Esophagus squamous epithelium (tissue), 5 donors: ENCODE measurements around the gene MTFMT. TPM values are rescaled to one million over a fixed set of nuclear protein-coding genes. Genes with fewer than 3 reads are reported as not detected.
"Not testable (repeated sequence)": the region's sequence is repeated elsewhere in the genome, so short reads cannot be mapped to it uniquely, and the experiment has no call there.

ENCODE experiments used
- DNase-seq: peaks from one replicate; lab custom pipeline; 2025; lab: John Stamatoyannopoulos, UW
- H3K27ac ChIP-seq, 4 donors: fragments of 200-600 bp; sonication (generic); one replicate each; pipeline ENCODE4 v1.5.1; 2016 to 2019; ENCODE audit warnings: mild to moderate bottlenecking in 1 of 4
- H3K27me3 ChIP-seq, 4 donors: fragments of 200-600 bp; sonication (generic); 1 replicate in 3 of 4; 2 replicates in 1 of 4; pipeline versions ENCODE4 v1.5.1 to v1.6.0; 2017 to 2021; ENCODE audit warnings: antibody characterized with exemption in 1 of 4
- H3K36me3 ChIP-seq, 3 donors: fragments of 200-600 bp; sonication (generic); one replicate each; pipeline ENCODE4 v1.5.1; 2016 to 2019
- H3K4me1 ChIP-seq, 3 donors: fragments of 200-600 bp; sonication (generic); one replicate each; pipeline ENCODE4 v1.5.1; 2017 to 2019
- H3K4me3 ChIP-seq, 4 donors: fragments of 200-600 bp; sonication (generic); 1 replicate in 3 of 4; 2 replicates in 1 of 4; pipeline ENCODE4 v1.5.1; 2016 to 2019; ENCODE audit warnings: mild to moderate bottlenecking in 2 of 4, moderate library complexity in 1 of 4
- H3K9me3 ChIP-seq, 3 donors: fragments of 200-600 bp; sonication (generic); one replicate each; pipeline ENCODE4 v1.5.1; 2016 to 2019
- POLR2A ChIP-seq, 4 donors: fragments of 450-650 bp; IDR thresholded peaks; one replicate each; pipeline ENCODE4 v1.6.1; 2017; ENCODE audit warnings: antibody characterized with exemption in 4 of 4, mild to moderate bottlenecking in 4 of 4, moderate library complexity in 3 of 4
- WGBS, 2 donors: methylation state at CpG; one replicate each; pipeline ENCODE4 v1.1.5; 2018; 5-methylcytosine and 5-hydroxymethylcytosine counted together
- intact Hi-C: fragments of 100-400 bp; cut with DNase I; formaldehyde crosslinking; loops from one replicate; pipeline ENCODE4 v1.15.0; 2022
- total RNA-seq, 4 donors: library from RNA; depleted of rRNA; stranded (reverse); fragments of >200 nt; gene quantifications; one replicate each; pipeline ENCODE4 v1.1.0, GENCODE V29; 2016
- TF ChIP-seq, protein P1 (sequence below), 6 experiments: fragments of 450-650 bp in 4 of 6; fragments of 200-600 bp in 2 of 6; sonication (generic) in 2 of 6; IDR thresholded peaks; one replicate each; pipeline ENCODE4 v1.5.1; 2016 to 2019; ENCODE audit warnings: antibody characterized with exemption in 6 of 6, mild to moderate bottlenecking in 4 of 6, moderate library complexity in 4 of 6
- donor health status: DM: yes; HTN: yes; CAD: no.

Gene MTFMT
- total RNA-seq, 4 donors from 2014 or later = 12.8 to 21.0 (median 17.8) TPM

DNA sequence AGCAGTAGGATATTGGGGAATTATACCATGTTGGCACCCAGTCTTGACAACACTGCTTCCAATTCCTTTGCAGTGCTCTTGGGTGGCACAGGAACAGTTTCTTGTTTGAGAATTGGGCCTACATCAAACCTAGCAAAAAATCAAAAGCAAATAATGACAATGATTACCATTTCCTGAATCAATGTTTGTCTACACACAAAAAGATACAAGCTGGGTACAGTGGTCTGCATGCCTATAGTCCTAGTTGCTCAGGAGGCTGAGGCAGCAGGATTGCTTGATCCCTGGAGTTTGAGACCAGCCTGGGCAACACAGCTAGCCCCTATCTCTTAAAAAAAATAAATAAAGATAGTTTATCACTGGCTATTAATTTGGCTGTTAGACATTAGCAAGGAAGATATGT is 8.0 kb downstream of the MTFMT start:
- no peak overlapping the region for H3K4me3 ChIP-seq
- H3K4me1 ChIP-seq = no peaks in the 10 kb centered on the region
- no peak overlapping the region for H3K27ac ChIP-seq
- no peak for TF ChIP-seq POLR2A (IDR thresholded peaks at IDR 0.05)
- TF ChIP-seq, protein P1, sequence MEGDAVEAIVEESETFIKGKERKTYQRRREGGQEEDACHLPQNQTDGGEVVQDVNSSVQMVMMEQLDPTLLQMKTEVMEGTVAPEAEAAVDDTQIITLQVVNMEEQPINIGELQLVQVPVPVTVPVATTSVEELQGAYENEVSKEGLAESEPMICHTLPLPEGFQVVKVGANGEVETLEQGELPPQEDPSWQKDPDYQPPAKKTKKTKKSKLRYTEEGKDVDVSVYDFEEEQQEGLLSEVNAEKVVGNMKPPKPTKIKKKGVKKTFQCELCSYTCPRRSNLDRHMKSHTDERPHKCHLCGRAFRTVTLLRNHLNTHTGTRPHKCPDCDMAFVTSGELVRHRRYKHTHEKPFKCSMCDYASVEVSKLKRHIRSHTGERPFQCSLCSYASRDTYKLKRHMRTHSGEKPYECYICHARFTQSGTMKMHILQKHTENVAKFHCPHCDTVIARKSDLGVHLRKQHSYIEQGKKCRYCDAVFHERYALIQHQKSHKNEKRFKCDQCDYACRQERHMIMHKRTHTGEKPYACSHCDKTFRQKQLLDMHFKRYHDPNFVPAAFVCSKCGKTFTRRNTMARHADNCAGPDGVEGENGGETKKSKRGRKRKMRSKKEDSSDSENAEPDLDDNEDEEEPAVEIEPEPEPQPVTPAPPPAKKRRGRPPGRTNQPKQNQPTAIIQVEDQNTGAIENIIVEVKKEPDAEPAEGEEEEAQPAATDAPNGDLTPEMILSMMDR (IDR thresholded peaks at IDR 0.05) = no peak
- peaks cover 0 to 97% (median 3%) of the 10 kb centered on the region in 3 donors for H3K36me3 ChIP-seq
- no peaks in the 10 kb centered on the region for H3K9me3 ChIP-seq
- H3K27me3 ChIP-seq = no peaks in the 10 kb centered on the region
- DNase-seq = no peak
- intact Hi-C loops = no loop called here

DNA sequence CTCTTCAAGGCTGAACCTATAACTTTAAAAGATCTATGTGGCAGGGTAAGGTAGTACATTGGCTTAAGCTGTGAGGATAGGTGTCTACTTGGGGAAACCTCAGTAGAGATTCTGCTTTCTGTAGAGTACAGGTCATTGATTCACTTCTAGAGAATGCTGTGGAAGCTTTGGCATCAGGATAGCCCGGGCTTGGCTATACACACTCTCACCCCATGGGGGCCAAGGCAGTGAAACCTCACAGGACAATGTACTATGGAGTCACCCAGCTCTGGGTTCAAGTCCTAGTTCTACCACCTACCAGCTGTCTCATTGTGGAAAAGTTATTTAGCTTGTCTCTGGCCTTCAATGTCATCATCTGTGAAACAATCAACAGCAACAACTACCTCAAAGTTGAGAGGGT is 9.0 kb downstream of the MTFMT start:
- H3K4me1 ChIP-seq = no peaks in the 10 kb centered on the region
- peaks cover 0 to 97% (median 3%) of the 10 kb centered on the region in 3 donors for H3K36me3 ChIP-seq
- intact Hi-C loops = no loop called here
- H3K27me3 ChIP-seq = no peaks in the 10 kb centered on the region
- 56 to 100% methylated on average over 1 of the region's 1 CpG for WGBS, 2 donors
- H3K27ac ChIP-seq = no peak overlapping the region
- TF ChIP-seq POLR2A (IDR thresholded peaks at IDR 0.05) = no peak
- TF ChIP-seq, protein P1 (IDR thresholded peaks at IDR 0.05) = no peak
- no peak overlapping the region for H3K4me3 ChIP-seq
- H3K9me3 ChIP-seq = no peaks in the 10 kb centered on the region
- DNase-seq = no peak

DNA sequence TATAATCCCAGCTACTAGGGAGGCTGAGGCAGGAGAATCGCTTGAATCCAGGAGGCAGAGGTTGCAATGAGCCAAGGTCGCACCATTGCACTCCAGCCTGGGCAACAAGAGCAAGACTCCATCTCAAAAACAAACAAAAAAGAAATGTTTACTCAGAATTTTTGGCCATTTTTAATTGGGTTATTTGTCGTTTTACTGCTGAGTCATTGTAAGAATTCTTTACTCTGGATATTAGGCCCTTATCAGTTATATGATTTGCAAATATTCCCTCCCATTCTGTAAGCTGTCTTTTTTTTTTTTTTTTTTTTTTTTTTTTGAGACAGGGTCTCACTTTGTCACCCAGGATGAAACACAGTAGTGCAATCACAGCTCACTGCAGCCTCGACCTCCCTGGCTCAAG is 18.2 kb downstream of the MTFMT start:
- intact Hi-C loops, H3K4me1 ChIP-seq, H3K9me3 ChIP-seq, H3K4me3 ChIP-seq, DNase-seq, H3K27ac ChIP-seq, H3K27me3 ChIP-seq: not testable (repeated sequence)
- peaks cover 10 to 73% (median 15%) of the 10 kb centered on the region in 3 donors for H3K36me3 ChIP-seq
- 72 to 83% methylated on average over 4 of the region's 4 CpGs for WGBS, 2 donors

DNA sequence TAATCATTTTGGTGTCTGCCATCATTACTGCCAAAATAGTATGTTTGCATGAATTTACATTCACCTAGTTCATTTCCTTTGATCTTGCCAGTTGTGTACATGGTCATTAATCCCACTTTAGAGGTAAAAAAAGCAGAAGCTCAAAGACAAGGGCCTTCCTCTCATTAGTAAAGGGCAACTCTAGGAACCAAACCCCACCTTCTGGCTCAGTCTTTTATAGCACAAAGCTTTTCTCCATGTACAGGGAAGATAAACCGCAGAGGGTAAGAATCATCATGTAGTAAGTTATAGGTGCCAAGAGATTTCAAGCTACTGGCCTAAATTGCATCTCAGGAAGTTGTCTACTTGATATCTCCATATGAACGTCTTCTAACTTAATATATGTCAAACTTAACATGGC is 20.5 kb downstream of the MTFMT start:
- no peak for DNase-seq
- no peak for TF ChIP-seq POLR2A (IDR thresholded peaks at IDR 0.05)
- TF ChIP-seq, protein P1 (IDR thresholded peaks at IDR 0.05) = no peak
- WGBS, 2 donors = 78 to 82% methylated on average over 2 of the region's 2 CpGs
- Histone ChIP-seq H3K4me3 (no peak overlapping the region), H3K36me3 (peaks cover 7 to 73% (median 8%) of the 10 kb centered on the region in 3 donors), H3K9me3 (peaks cover 0 to 6% (median 0%) of the 10 kb centered on the region in 3 donors), H3K4me1 (no peaks in the 10 kb centered on the region), H3K27me3 (no peaks in the 10 kb centered on the region), H3K27ac (no peak overlapping the region)
- intact Hi-C loops = no loop called here

DNA sequence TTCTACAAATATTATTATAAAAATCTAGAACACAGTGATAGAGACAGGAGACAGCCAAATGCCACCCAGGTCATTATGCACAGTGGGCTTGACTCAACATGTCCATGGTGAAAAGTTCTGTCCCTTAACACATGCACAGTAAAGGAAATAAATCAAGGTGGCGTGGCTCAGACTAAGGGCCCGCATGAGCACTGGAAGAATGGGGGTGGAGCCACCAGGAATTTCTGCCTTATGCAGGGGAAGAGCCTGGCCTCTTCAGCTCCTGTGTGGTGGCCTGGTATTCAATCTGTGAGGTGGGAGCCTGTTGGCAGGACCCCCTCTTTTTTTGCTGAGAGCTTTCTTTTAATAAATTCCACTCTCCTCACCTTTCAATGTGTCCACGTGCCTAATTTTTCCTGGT is 22.6 kb downstream of the MTFMT start:
- TF ChIP-seq, protein P1 (IDR thresholded peaks at IDR 0.05) = no peak
- TF ChIP-seq POLR2A (IDR thresholded peaks at IDR 0.05) = no peak
- DNase-seq = no peak
- Histone ChIP-seq H3K4me3 (no peak overlapping the region), H3K27ac (no peak overlapping the region), H3K9me3 (no peaks in the 10 kb centered on the region), H3K4me1 (no peaks in the 10 kb centered on the region), H3K27me3 (no peaks in the 10 kb centered on the region), H3K36me3 (peaks cover 0 to 74% (median 2%) of the 10 kb centered on the region in 3 donors)
- 65 to 77% methylated on average over 3 of the region's 3 CpGs for WGBS, 2 donors
- intact Hi-C loops = no loop called here

DNA sequence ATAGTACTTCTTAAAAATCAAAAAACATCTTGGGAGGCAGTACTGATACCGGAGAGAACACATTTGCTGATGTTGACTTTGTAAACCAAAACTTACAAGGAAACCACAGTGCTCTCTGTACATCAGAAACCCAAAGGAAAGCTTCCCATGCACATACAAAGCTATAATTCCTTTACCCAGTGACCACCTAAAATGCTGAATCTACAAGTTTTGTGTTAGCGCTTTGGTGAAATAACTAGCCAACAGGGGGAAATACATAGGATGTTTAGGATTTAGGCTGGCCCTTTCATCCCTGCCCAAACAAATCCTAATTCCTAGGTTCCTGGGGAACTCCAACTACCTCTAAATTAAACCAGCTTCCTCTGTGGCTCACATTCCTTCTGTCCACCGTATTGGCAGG is 24.4 kb downstream of the MTFMT start:
- TF ChIP-seq POLR2A (IDR thresholded peaks at IDR 0.05) = no peak
- TF ChIP-seq, protein P1 (IDR thresholded peaks at IDR 0.05) = no peak
- intact Hi-C loops = no loop called here
- no peak for DNase-seq
- 73 to 81% methylated on average over 3 of the region's 3 CpGs for WGBS, 2 donors
- H3K27me3 ChIP-seq = no peaks in the 10 kb centered on the region
- H3K4me3 ChIP-seq = no peak overlapping the region
- H3K27ac ChIP-seq = no peak overlapping the region
- peaks cover 0 to 62% (median 2%) of the 10 kb centered on the region in 3 donors for H3K36me3 ChIP-seq
- H3K4me1 ChIP-seq = no peaks in the 10 kb centered on the region
- no peaks in the 10 kb centered on the region for H3K9me3 ChIP-seq
